Heart left ventricle (tissue), 16 donors: ENCODE measurements around the gene EHD2. TPM values are rescaled to one million over a fixed set of nuclear protein-coding genes. Genes with fewer than 3 reads are reported as not detected.

Source experiments
- ATAC-seq, 4 donors: fragments of 200-7000 bp; cut with Tn5 transposase; one replicate each; pipeline ENCODE4 v1.9.1; 2020 to 2022; ENCODE audit warnings: moderate library complexity in 4 of 4, mild to moderate bottlenecking in 3 of 4, moderate number of reproducible peaks in 1 of 4
- DNase-seq, 5 donors: peaks; one replicate each; pipeline ENCODE4 v3.0.0-alpha.2; 2020
- H3K27ac ChIP-seq, 12 donors: fragments of 200-600 bp; sonication (generic) in 4 of 12; one replicate each; pipeline versions ENCODE4 v1.5.0 to v1.8.0; 2016 to 2022; ENCODE audit warnings: mild to moderate bottlenecking in 2 of 12
- H3K27me3 ChIP-seq, 9 donors: fragments of 200-600 bp; sonication (generic) in 2 of 9; one replicate each; pipeline versions ENCODE4 v1.5.1 to v1.8.0; 2016 to 2022; ENCODE audit warnings: mild to moderate bottlenecking in 3 of 9
- H3K36me3 ChIP-seq, 9 donors: fragments of 200-600 bp; sonication (generic) in 2 of 9; one replicate each; pipeline versions ENCODE4 v1.5.0 to v1.8.0; 2018 to 2022; ENCODE audit warnings: mild to moderate bottlenecking in 2 of 9
- H3K4me1 ChIP-seq, 12 donors: fragments of 200-600 bp; sonication (generic) in 4 of 12; one replicate each; pipeline versions ENCODE4 v1.5.0 to v1.8.0; 2016 to 2022; ENCODE audit warnings: mild to moderate bottlenecking in 3 of 12
- H3K4me3 ChIP-seq, 12 donors: fragments of 200-600 bp; sonication (generic) in 4 of 12; one replicate each; pipeline versions ENCODE4 v1.5.0 to v1.8.0; 2017 to 2022; ENCODE audit warnings: mild to moderate bottlenecking in 9 of 12, moderate library complexity in 4 of 12
- H3K9me3 ChIP-seq, 12 donors: fragments of 200-600 bp; sonication (generic) in 4 of 12; one replicate each; pipeline versions ENCODE4 v1.5.0 to v1.8.0; 2016 to 2022; ENCODE audit warnings: mild to moderate bottlenecking in 1 of 12
- CTCF ChIP-seq, 12 donors: fragments of 200-600 bp; sonication (generic) in 4 of 12; IDR thresholded peaks; one replicate each; pipeline versions ENCODE4 v1.5.0 to v1.8.0; 2018 to 2022; ENCODE audit warnings: antibody characterized with exemption in 12 of 12, mild to moderate bottlenecking in 5 of 12
- POLR2A ChIP-seq, 2 donors: fragments of 450-650 bp; IDR thresholded peaks; one replicate each; pipeline ENCODE4 v1.6.1; 2017; ENCODE audit warnings: antibody characterized with exemption in 2 of 2, mild to moderate bottlenecking in 2 of 2, moderate library complexity in 2 of 2
- WGBS, 4 donors: extraction: QIAGEN DNeasy Blood & Tissue Kit in 2 of 4; methylation state at CpG; one replicate each; pipeline versions ENCODE4 v1.1.5 to v1.1.7; 2013 to 2018; 5-methylcytosine and 5-hydroxymethylcytosine counted together
- intact Hi-C, 10 donors: fragments of 100-400 bp; cut with DNase I; formaldehyde crosslinking; loops; one replicate each; pipeline versions ENCODE4 v1.11.1 to v1.14.2; 2022
- polyA plus RNA-seq, 2 donors: library from polyadenylated mRNA; stranded (reverse); fragments of 200-250 nt; gene quantifications; one replicate each; pipeline ENCODE4 v1.2.3, GENCODE V29; 2013
- total RNA-seq, 9 donors: library from RNA; depleted of rRNA in 2 of 9; stranded (reverse); fragments of >200 nt in 2 of 9; fragmentation: NEBNext Ultra II Directional in 3 of 9; extraction: Animal tissue kit (Norgen Biotek cat#: 25700) in 3 of 9; gene quantifications; one replicate each; pipeline versions ENCODE4 v1.1.0 to v1.2.4, GENCODE V29; 2016 to 2023
- donor health status: ischemic (EF 13 %, LVEDD 7.1; RV severe dilation, severe dysfunction).
- donor health status: healthy with polysubstance abuse.
- donor health status: DM: no; HTN: yes; CAD: no.
- donor health status: DM: no; HTN: no; CAD: no.
- donor health status: ischemic (EF 25% LVEDD 6.9; RV normal size, moderate dysfunction).
- donor health status: ischemic (EF 25% LVEDD 5.7; RV mildly dilated, moderate dysfunction).
- donor health status: healthy.
- donor health status: DM: yes; HTN: yes; CAD: no.
- donor health status: ischemic (EF 35%, LVEDD 5.7; RV mildly dilated, moderate dysfunction).
- donor health status: nonischemic (EF 11% LVEDD 7.7; RV severe dilation, severe dysfunction).
- donor health status: DM: yes; HTN: yes; CAD: no.
- donor health status: PGD.
- donor health status: ischemic (EF 29% LVEDD 5.4; RV normal size, mild dysfunction).
- donor health status: nonischemic (EF 23%, LVEDD 6.1; RV moderate dilation, normal function).

Gene EHD2
- total and polyA plus RNA-seq, 11 donors = 30.6 to 133 (median 45.1) TPM

GRCh38 chr19:47701717-47702552 is 11.3 kb upstream of the EHD2 start:
- peak in 1 of 5 donors; percentile 55 for DNase-seq
- no peak for ATAC-seq
- TF ChIP-seq POLR2A (IDR thresholded peaks at IDR 0.05) (no peak), CTCF (IDR thresholded peaks at IDR 0.05) (no peak)
- H3K9me3 ChIP-seq = no peaks in the 10 kb centered on the region
- peaks cover 0 to 8% (median 4%) of the 10 kb centered on the region in 12 donors for H3K4me1 ChIP-seq
- peaks cover 0 to 54% (median 45%) of the 10 kb centered on the region in 9 donors for H3K36me3 ChIP-seq
- intact Hi-C loops = loop anchor here in 3 of 10 donors (10.0 kb wide), 3 partner anchors 167 to 407 kb away; partner anchors contain the start of gene C5AR1 (in 1 of the 3)
- H3K4me3 ChIP-seq = no peak overlapping the region
- 92 to 95% (median 94%) methylated on average over 46 to 91 of the region's 91 CpGs for WGBS, 4 donors
- H3K27me3 ChIP-seq = no peaks in the 10 kb centered on the region
- no peak overlapping the region for H3K27ac ChIP-seq

- intact Hi-C loops = loop anchor here in 3 of 10 donors (10.0 kb wide), 3 partner anchors 168 to 408 kb away; partner anchors contain the start of gene C5AR1 (in 1 of the 3)
- peaks cover 0 to 54% (median 45%) of the 10 kb centered on the region in 9 donors for H3K36me3 ChIP-seq
- 82 to 88% (median 85%) methylated on average over 18 of the region's 18 CpGs for WGBS, 4 donors
- H3K27ac ChIP-seq = no peak overlapping the region
- peak in 1 of 5 donors; percentile 57 for DNase-seq
- H3K9me3 ChIP-seq = no peaks in the 10 kb centered on the region
- no peak overlapping the region for H3K4me3 ChIP-seq
- no peaks in the 10 kb centered on the region for H3K27me3 ChIP-seq
- H3K4me1 ChIP-seq = peaks cover 0 to 12% (median 3%) of the 10 kb centered on the region in 12 donors
- TF ChIP-seq POLR2A (IDR thresholded peaks at IDR 0.05) = no peak
- TF ChIP-seq CTCF (IDR thresholded peaks at IDR 0.05) = no peak
- no peak for ATAC-seq
Observed at GRCh38 chr19:47702671-47703070, 10.6 kb upstream of the EHD2 start.

- H3K36me3 ChIP-seq = peaks cover 0 to 53% (median 42%) of the 10 kb centered on the region in 9 donors
- TF ChIP-seq POLR2A (IDR thresholded peaks at IDR 0.05) = no peak
- TF ChIP-seq CTCF (IDR thresholded peaks at IDR 0.05) = no peak
- DNase-seq = no peak
- no peak overlapping the region for H3K27ac ChIP-seq
- no peak overlapping the region for H3K4me3 ChIP-seq
- ATAC-seq = no peak
- WGBS, 4 donors = 91 to 96% (median 94%) methylated on average over 5 of the region's 5 CpGs
- H3K4me1 ChIP-seq = peaks cover 0 to 6% (median 0%) of the 10 kb centered on the region in 12 donors
- no peaks in the 10 kb centered on the region for H3K27me3 ChIP-seq
- intact Hi-C loops = loop anchor here in 3 of 10 donors (10.0 kb wide), 3 partner anchors 168 to 408 kb away; partner anchors contain the start of gene C5AR1 (in 1 of the 3)
- H3K9me3 ChIP-seq = no peaks in the 10 kb centered on the region
Observed at GRCh38 chr19:47703301-47703700, 9.9 kb upstream of the EHD2 start.

- no peak for TF ChIP-seq POLR2A (IDR thresholded peaks at IDR 0.05)
- no peak for TF ChIP-seq CTCF (IDR thresholded peaks at IDR 0.05)
- Histone ChIP-seq H3K9me3 (no peaks in the 10 kb centered on the region), H3K36me3 (peaks cover 0 to 46% (median 34%) of the 10 kb centered on the region in 9 donors), H3K4me3 (no peak overlapping the region), H3K4me1 (peaks cover 0 to 5% (median 0%) of the 10 kb centered on the region in 12 donors), H3K27me3 (no peaks in the 10 kb centered on the region), H3K27ac (peak overlapping the region in 1 of 12 donors; percentile 28)
- ATAC-seq (no peak), DNase-seq (no peak)
- WGBS, 4 donors = 92 to 96% (median 93%) methylated on average over 11 of the region's 11 CpGs
- intact Hi-C loops = loop anchor here in 3 of 10 donors (10.0 kb wide), 3 partner anchors 169 to 409 kb away; partner anchors contain the start of gene C5AR1 (in 1 of the 3)
Observed at GRCh38 chr19:47704024-47704423, 9.2 kb upstream of the EHD2 start.
